ENCODE measurements around the gene ADGRD1. TPM values are rescaled to one million over a fixed set of nuclear protein-coding genes. Genes with fewer than 3 reads are reported as not detected.
"Not testable (repeated sequence)": the region's sequence is repeated elsewhere in the genome, so short reads cannot be mapped to it uniquely, and the experiment has no call there.

ADGRD1 gene
- total RNA-seq, 2 donors from 2014 or later = not detected

DNA sequence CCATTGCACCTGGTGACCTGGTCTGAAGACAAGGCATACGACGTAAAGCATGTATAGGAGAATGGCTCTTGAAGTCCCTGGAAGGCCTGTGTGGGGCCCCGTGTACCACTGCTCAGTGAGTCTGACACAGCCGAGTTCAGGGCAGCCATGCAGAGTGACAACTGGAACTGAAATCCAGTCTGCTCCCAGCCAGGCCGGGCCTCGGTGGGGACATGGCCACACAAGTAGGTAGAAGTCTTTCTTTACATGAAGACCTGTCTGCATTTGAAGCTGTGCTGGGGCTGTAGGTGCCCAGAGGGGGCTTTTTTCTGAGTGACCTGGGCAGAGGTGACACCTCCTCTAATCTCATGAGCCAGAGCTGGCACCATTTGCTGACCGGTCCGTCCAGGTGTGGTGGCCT lies 35.7 kb downstream of the ADGRD1 start:
- Mint-ChIP-seq H3K4me3 (no peak overlapping the region), H3K36me3 (no peaks in the 10 kb centered on the region), H3K27ac (no peak overlapping the region), H3K27me3 (peaks cover 15 to 17% of the 10 kb centered on the region in 2 donors), H3K9me3 (no peaks in the 10 kb centered on the region), H3K4me1 (ENCODE audit: low read depth in 2 of 2) (no peaks in the 10 kb centered on the region)
- ATAC-seq (no peak), DNase-seq (ENCODE audit: low spot score) (peak; percentile 54)

- no peaks in the 10 kb centered on the region for H3K36me3 Mint-ChIP-seq
- peaks cover 8 to 15% of the 10 kb centered on the region in 2 donors for H3K27me3 Mint-ChIP-seq
- H3K9me3 Mint-ChIP-seq = no peaks in the 10 kb centered on the region
- DNase-seq (ENCODE audit: low spot score) (peak; percentile 16), ATAC-seq (no peak)
- no peak overlapping the region for H3K27ac Mint-ChIP-seq
- H3K4me3 Mint-ChIP-seq = no peak overlapping the region
- peaks cover 0 to 3% of the 10 kb centered on the region in 2 donors for H3K4me1 Mint-ChIP-seq (ENCODE audit: low read depth in 2 of 2)
Measured at GRCh38 chr12:130990034-130990433, 36.3 kb downstream of the ADGRD1 start.

DNA sequence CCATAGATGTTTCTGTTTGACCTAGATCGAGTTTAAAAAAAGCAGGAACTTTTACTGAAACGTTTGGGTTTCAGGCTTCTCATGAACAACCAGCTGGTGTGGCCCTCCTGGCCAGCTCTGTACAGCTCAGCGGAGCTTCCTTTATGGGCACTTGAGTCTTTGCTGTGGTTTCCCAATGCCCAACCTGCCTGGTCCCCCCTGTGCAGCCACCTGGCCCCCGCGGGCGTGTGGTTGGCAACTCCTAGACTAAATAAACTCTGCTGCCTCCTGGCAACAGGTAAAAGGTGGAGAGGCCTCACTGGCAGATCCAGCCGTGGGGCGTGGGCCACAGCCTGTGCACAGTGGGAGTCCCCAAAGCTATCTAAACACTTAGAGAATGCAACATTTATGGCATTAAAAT lies 38.7 kb downstream of the ADGRD1 start:
- H3K36me3 Mint-ChIP-seq = no peaks in the 10 kb centered on the region
- DNase-seq (ENCODE audit: low spot score) (peak; percentile 47), ATAC-seq (peak in 1 of 2 donors; percentile 57)
- no peaks in the 10 kb centered on the region for H3K9me3 Mint-ChIP-seq
- H3K4me1 Mint-ChIP-seq (ENCODE audit: low read depth in 2 of 2) = peaks cover 0 to 6% of the 10 kb centered on the region in 2 donors
- no peak overlapping the region for H3K4me3 Mint-ChIP-seq
- H3K27ac Mint-ChIP-seq = no peak overlapping the region
- H3K27me3 Mint-ChIP-seq = peaks cover 0 to 3% of the 10 kb centered on the region in 2 donors

DNA sequence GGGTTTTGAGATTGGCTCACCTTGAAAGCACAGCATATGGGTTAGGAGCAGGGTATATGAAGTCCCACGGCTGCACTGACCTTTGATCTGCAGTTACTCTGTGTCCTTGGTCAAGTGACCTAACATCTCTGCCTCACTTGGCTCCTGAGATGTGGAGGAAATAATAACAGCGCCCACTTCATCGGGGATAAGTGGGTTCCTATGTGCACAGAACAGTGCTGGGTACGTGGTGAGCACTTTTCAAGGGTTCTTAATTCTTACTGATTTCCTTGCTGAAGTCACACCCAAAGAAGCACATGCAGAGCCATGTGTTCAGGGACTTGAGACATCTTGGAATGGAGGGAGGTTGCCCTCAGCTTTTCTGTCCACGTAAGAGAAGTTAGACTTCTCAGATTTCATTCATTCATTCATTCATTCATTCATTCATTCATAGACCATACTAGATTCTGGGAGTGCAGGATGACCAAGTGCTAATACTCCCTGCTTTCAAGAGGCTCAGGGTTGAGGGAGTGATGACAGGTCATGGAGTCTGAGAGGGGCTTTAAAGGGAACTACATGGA lies 39.4 kb downstream of the ADGRD1 start:
- no peak overlapping the region for H3K4me3 Mint-ChIP-seq
- peaks cover 0 to 3% of the 10 kb centered on the region in 2 donors for H3K27me3 Mint-ChIP-seq
- no peaks in the 10 kb centered on the region for H3K9me3 Mint-ChIP-seq
- H3K4me1 Mint-ChIP-seq (ENCODE audit: low read depth in 2 of 2) = peaks cover 0 to 6% of the 10 kb centered on the region in 2 donors
- no peaks in the 10 kb centered on the region for H3K36me3 Mint-ChIP-seq
- no peak for ATAC-seq
- peak; percentile 8 for DNase-seq (ENCODE audit: low spot score)
- H3K27ac Mint-ChIP-seq = no peak overlapping the region

DNA sequence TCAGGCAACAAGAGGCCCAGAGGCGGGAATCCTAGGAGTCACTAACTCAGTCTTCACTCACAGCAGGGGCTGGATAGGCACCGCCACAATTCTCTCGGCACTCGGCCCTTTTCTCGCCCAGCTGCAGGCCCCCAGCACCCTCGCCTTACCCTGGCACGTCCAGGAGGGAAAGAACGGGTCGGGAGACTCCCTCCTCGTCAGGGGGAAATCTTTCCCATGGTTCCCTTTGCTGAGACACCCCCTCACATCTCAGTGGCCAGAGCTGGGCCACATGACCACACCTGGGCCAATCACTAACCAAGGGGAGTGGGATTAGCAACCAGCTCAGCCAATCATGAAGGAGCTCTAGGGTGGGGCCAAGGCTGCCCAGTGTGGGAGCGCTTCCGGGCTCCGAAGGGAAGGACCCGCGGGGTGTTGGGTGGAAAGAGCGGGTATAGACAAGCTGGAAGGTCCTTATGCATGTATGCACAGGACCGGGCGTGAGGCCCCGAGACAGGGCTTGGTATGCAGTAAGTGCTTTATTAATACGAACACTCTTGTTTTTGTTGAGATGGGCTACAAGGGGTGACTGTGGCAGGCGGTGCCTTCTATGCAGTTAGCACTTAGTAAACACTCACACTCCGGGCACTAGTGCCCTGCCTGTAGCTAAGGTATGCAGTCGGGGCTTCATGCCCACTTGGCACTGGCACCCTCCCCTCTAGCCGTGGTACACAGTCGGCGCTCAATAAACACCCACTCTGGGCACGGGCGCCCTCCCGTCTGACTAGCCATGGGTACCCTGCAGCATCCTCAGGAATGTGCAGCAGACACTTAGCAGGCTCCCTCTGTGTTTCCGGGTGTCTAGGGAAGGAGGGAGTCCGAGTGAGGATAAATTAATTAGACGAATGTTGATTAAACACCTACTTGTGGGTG lies 40.3 kb downstream of the ADGRD1 start:
- no peaks in the 10 kb centered on the region for H3K9me3 Mint-ChIP-seq
- DNase-seq (ENCODE audit: low spot score) (peak; percentile 35), ATAC-seq (peak; percentile 31 to 40)
- H3K4me3 Mint-ChIP-seq = no peak overlapping the region
- H3K27me3 Mint-ChIP-seq = peaks cover under 1 to 3% of the 10 kb centered on the region in 2 donors
- H3K4me1 Mint-ChIP-seq (ENCODE audit: low read depth in 2 of 2) = peaks cover 0 to 6% of the 10 kb centered on the region in 2 donors
- no peaks in the 10 kb centered on the region for H3K36me3 Mint-ChIP-seq
- H3K27ac Mint-ChIP-seq = no peak overlapping the region

DNA sequence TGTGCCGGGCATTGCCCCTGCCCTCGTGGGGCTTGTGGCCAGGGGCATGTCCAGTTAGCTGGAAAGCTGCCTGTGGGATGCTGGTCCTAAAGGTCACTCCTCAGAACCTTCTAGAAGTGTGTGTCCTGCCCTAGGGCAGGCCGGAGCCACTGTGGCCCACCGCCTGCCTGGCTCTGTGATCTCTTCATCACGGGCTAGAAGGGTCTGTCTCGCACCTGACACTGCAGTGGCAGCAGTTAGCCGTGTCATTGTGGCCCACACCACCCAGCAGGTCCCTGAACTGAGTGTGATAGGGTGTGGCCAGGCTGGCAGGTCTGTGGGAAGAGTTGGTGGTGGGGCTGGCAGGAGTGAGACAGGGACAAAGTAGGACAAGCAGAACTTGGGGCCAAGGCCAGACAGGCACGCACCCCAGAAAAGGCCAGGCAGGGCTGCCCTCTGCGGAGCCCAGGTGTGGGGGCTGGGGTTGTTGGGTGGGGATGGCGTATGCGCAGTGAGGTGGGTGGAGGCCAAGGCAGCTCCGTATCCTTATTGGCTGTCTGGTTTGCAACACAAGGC lies 41.2 kb downstream of the ADGRD1 start:
- H3K36me3 Mint-ChIP-seq = no peaks in the 10 kb centered on the region

DNA sequence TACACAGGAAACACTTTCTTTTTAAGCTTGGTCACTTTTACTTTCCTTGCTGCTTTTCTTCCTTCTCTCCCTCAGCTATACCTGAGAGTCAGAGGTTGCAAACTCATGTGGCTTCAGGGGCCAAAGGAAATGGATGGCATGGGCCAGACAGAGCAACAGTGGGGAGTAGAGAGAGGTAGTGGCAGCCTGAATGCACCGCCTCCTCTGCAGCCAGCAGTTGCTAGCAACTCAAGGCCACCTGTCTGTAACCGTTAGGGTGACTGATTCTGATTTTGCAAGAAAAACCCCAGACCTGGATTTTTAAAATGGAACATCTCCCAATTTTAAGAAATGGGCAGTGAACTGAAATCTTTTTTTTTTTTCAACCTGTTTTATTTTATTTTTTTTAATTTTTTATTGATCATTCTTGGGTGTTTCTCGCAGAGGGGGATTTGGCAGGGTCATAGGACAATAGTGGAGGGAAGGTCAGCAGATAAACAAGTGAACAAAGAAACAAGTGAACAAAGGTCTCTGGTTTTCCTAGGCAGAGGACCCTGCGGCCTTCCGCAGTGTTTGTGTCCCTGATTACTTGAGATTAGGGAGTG lies 41.8 kb downstream of the ADGRD1 start:
- H3K4me3 Mint-ChIP-seq; H3K36me3 Mint-ChIP-seq; H3K27me3 Mint-ChIP-seq; H3K4me1 Mint-ChIP-seq (ENCODE audit: low read depth in 2 of 2); ATAC-seq; H3K27ac Mint-ChIP-seq; H3K9me3 Mint-ChIP-seq: not testable (repeated sequence)
- peak; percentile 35 for DNase-seq (ENCODE audit: low spot score)

More for the DNA sequence above, 41.2 kb downstream of the ADGRD1 start:
- peaks cover 0 to 6% of the 10 kb centered on the region in 2 donors for H3K4me1 Mint-ChIP-seq (ENCODE audit: low read depth in 2 of 2)
- peak; percentile 37 to 48 for ATAC-seq
- DNase-seq (ENCODE audit: low spot score) = peak; percentile 50
- H3K27me3 Mint-ChIP-seq = peaks cover 3 to 6% of the 10 kb centered on the region in 2 donors
- no peak overlapping the region for H3K27ac Mint-ChIP-seq
- H3K4me3 Mint-ChIP-seq = no peak overlapping the region
- H3K9me3 Mint-ChIP-seq = no peaks in the 10 kb centered on the region

- DNase-seq (ENCODE audit: low spot score) (no peak), ATAC-seq (no peak)
- H3K4me1 Mint-ChIP-seq (ENCODE audit: low read depth in 2 of 2) = peaks cover 0 to 6% of the 10 kb centered on the region in 2 donors
- no peaks in the 10 kb centered on the region for H3K9me3 Mint-ChIP-seq
- no peak overlapping the region for H3K4me3 Mint-ChIP-seq
- no peaks in the 10 kb centered on the region for H3K36me3 Mint-ChIP-seq
- H3K27ac Mint-ChIP-seq = no peak overlapping the region
- H3K27me3 Mint-ChIP-seq = peaks cover 3 to 6% of the 10 kb centered on the region in 2 donors
Measured at GRCh38 chr12:130998136-130998535, 44.4 kb downstream of the ADGRD1 start.

DNA sequence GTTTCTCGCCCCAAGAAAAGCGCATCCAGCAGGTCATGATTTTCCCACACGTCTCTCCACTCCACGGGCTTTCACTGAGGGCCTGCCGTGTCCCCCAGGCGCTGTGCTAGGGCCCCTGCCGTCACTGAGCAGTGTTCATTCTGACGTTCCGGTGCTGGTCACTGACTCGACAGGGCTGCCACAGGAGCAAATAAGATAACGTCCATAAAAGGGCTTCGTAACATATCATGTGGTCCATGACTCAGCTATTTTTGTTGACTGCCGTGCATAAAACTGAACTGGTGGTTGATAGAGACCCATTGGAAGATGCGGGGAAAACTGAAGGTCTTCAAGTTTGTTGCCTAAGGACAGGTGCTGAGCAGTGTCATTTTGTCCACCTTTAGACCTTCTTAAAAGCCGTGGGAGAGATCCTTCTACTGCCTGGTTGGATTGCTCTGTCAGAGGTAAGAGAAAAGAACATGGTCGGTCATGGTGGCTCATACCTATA lies 46.3 kb downstream of the ADGRD1 start:
- Mint-ChIP-seq H3K36me3 (no peaks in the 10 kb centered on the region), H3K4me1 (ENCODE audit: low read depth in 2 of 2) (peaks cover 0 to 3% of the 10 kb centered on the region in 2 donors), H3K9me3 (no peaks in the 10 kb centered on the region), H3K27me3 (peaks cover 0 to 6% of the 10 kb centered on the region in 2 donors), H3K27ac (no peak overlapping the region), H3K4me3 (no peak overlapping the region)
- no peak for DNase-seq (ENCODE audit: low spot score)
- ATAC-seq = no peak

DNA sequence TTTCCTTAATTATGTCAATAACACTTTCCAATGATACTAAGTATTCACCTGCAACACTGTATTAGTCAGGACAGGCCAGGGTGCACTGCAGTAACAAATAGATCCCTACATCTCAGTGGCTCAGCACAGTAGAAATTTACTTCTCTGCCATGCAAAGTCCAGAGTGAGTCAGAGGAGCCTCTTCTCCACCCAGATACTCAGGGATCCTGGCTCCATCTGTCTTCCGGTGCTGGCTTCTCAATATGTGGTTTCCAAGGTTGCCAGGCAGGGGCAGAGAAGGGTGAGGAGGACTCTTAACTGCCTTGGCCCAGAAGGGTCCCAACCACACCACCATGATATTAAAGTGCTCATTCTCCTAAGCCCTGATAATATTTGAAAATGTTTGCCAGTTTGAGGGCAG lies 47.8 kb downstream of the ADGRD1 start:
- ATAC-seq (no peak), DNase-seq (ENCODE audit: low spot score) (peak; percentile 12)
- H3K9me3 Mint-ChIP-seq = no peaks in the 10 kb centered on the region
- H3K27ac Mint-ChIP-seq = no peak overlapping the region
- H3K4me1 Mint-ChIP-seq (ENCODE audit: low read depth in 2 of 2) = no peaks in the 10 kb centered on the region
- no peaks in the 10 kb centered on the region for H3K36me3 Mint-ChIP-seq
- H3K4me3 Mint-ChIP-seq = no peak overlapping the region
- H3K27me3 Mint-ChIP-seq = peaks cover 0 to 6% of the 10 kb centered on the region in 2 donors

DNA sequence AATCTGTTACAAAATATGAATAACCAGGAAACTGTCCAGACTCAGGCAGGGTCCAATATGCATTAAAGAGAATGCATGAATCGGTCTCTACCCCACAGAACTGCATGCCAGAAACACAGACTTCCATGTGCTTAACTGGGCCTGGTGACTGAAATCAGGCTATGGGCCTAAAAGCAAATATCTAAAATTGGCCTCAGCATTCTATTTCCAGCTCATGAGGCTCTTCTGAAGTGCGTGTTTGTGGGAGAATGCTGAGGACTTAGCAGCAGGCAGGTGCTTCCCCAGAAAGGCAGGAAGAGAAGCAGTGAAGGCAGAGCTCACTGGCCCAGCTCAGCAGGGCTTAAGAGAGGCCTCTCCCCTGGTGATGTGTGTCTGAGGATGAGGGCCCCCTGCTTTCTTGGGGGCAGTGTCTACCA lies 48.5 kb downstream of the ADGRD1 start:
- Mint-ChIP-seq H3K4me3 (no peak overlapping the region), H3K27ac (no peak overlapping the region), H3K36me3 (no peaks in the 10 kb centered on the region), H3K9me3 (no peaks in the 10 kb centered on the region), H3K4me1 (ENCODE audit: low read depth in 2 of 2) (no peaks in the 10 kb centered on the region), H3K27me3 (peaks cover 0 to 6% of the 10 kb centered on the region in 2 donors)
- DNase-seq (ENCODE audit: low spot score) (no peak), ATAC-seq (peak in 1 of 2 donors; percentile 21)

- Mint-ChIP-seq H3K27me3 (peaks cover 0 to 6% of the 10 kb centered on the region in 2 donors), H3K36me3 (no peaks in the 10 kb centered on the region), H3K4me3 (no peak overlapping the region), H3K27ac (no peak overlapping the region), H3K9me3 (no peaks in the 10 kb centered on the region), H3K4me1 (ENCODE audit: low read depth in 2 of 2) (no peaks in the 10 kb centered on the region)
- ATAC-seq (no peak), DNase-seq (ENCODE audit: low spot score) (peak; percentile 46)
Measured at GRCh38 chr12:131003036-131003715, 49.5 kb downstream of the ADGRD1 start.

DNA sequence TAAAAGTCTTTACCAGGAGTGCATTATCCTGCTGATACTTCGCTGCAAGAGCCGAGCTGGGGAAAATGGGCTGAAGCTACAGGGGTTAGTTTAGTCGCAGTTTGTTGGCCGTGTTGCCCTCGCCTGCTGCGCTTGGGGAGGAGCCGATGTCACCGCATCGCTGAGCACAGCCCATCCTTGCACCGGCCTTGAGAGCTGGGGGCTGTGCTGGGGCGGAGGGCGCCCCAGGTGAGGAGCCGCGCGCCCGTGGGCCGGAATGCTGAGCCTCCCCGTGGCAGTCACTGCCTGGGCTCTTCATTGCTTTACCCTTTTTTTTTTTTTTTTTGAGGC lies 50.0 kb downstream of the ADGRD1 start:
- no peaks in the 10 kb centered on the region for H3K4me1 Mint-ChIP-seq (ENCODE audit: low read depth in 2 of 2)
- H3K27me3 Mint-ChIP-seq = peaks cover 0 to 6% of the 10 kb centered on the region in 2 donors
- no peak overlapping the region for H3K4me3 Mint-ChIP-seq
- DNase-seq (ENCODE audit: low spot score) (peak; percentile 32), ATAC-seq (no peak)
- H3K36me3 Mint-ChIP-seq = no peaks in the 10 kb centered on the region
- H3K9me3 Mint-ChIP-seq = no peaks in the 10 kb centered on the region
- no peak overlapping the region for H3K27ac Mint-ChIP-seq
